Cardiac fibroblast (primary cell): ENCODE measurements around the gene PCNP.
"Not testable (repeated sequence)": the region's sequence is repeated elsewhere in the genome, so short reads cannot be mapped to it uniquely, and the experiment has no call there.

Experiments used
- DNase-seq, 2 donors: peaks; one replicate each; pipeline versions ENCODE4 v3.0.0 to v3.0.0-alpha.2; 2010; ENCODE audit warnings: low read depth in 2 of 2
- H3K4me3 ChIP-seq, 2 donors: replicated peaks in 1 of 2; 1 replicate in 1 of 2; 2 replicates in 1 of 2; pipeline ENCODE4 v1.5.1; 2011; ENCODE audit warnings: low read depth in 2 of 2, low read length in 2 of 2, mild to moderate bottlenecking in 2 of 2, moderate library complexity in 1 of 2
- TF ChIP-seq, protein P1 (sequence below): IDR thresholded peaks from one replicate; pipeline ENCODE4 v1.5.1; 2011; ENCODE audit warnings: low read depth, mild to moderate bottlenecking, low read length, inconsistent platforms

The PCNP gene

DNA sequence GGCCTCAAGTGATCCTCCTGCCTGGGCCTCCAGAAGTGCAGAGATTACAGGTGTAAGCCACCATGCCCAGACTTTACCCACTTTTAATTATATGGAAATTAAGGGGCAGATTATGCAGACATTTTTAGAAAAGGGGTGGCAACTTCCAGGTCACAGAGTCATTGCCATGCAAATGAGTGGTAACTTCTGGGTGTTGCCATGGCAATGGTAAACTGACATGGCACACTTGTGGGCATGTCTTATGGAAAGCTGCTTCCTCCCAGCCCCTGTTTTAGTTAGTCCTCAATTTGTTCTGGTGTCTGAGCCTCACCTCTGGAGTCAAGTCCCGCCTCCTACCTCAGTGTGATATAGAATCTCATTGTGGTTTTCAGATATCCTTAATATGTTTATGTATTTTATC, 49.7 kb downstream of the PCNP start:
- TF ChIP-seq, protein P1, sequence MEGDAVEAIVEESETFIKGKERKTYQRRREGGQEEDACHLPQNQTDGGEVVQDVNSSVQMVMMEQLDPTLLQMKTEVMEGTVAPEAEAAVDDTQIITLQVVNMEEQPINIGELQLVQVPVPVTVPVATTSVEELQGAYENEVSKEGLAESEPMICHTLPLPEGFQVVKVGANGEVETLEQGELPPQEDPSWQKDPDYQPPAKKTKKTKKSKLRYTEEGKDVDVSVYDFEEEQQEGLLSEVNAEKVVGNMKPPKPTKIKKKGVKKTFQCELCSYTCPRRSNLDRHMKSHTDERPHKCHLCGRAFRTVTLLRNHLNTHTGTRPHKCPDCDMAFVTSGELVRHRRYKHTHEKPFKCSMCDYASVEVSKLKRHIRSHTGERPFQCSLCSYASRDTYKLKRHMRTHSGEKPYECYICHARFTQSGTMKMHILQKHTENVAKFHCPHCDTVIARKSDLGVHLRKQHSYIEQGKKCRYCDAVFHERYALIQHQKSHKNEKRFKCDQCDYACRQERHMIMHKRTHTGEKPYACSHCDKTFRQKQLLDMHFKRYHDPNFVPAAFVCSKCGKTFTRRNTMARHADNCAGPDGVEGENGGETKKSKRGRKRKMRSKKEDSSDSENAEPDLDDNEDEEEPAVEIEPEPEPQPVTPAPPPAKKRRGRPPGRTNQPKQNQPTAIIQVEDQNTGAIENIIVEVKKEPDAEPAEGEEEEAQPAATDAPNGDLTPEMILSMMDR = no peak
- no peak overlapping the region for H3K4me3 ChIP-seq
- DNase-seq = no peak

- TF ChIP-seq, protein P1 = no peak
- no peak for DNase-seq
These were observed 50.9 kb downstream of the PCNP start for GRCh38 chr3:101624857-101625256.

GRCh38 chr3:101625879-101626278, 51.9 kb downstream of the PCNP start:
- no peak for DNase-seq
- TF ChIP-seq, protein P1 = no peak
- H3K4me3 ChIP-seq = no peak overlapping the region

More at GRCh38 chr3:101624857-101625256, 50.9 kb downstream of the PCNP start:
- H3K4me3 ChIP-seq = no peak overlapping the region

DNA sequence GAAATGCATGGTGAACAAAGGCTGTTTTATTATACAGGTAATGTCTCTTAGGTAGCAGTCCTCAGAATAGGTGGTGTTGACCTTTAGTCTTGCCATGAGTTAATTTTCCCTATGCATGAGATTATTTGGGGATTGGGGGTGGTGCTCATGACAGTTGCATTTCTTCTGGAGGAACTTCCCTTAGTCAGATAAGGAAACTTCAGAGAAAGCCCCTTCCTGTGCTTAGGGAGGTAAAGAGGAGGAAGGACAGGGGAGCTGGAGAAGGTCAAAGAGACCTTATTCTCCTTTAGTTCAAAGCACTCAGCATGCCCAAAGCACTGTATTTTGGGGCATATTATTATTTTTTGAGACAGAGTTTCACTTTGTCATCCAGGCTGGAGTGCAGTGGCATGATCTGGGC, 55.2 kb downstream of the PCNP start:
- no peak for DNase-seq
- TF ChIP-seq, protein P1 = no peak
- no peak overlapping the region for H3K4me3 ChIP-seq

DNA sequence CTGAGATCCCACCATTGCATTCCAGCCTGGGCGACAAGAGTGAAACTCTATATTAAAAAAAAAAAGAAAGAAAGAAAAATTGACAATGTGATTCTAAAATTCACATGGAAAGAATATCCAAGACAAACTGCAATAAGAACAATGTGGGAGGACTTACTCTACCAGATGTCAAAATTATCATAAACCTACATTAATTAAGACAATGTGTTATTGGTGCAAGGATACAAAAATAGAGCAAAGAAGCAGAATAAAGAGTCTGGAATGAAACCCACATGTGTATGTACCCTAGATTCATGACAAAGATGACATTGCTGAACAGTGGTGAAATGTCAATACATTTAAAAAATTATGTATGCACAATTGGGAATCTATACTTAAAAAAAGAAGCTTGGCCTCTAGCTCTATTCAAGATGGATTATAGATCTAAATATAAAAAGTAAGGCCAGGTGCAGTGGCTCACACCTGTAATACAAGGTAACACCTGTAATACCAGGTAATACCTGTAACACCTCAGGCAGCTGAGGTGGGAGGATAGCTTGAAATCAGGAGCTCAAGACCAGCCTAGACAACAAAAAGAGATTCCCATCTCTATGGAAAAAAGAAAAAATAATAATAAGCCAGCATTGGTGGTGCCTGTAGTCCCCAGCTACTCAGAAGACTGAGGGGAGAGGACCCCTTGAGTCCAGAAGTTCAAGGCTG, 57.3 kb downstream of the PCNP start:
- H3K4me3 ChIP-seq = no peak overlapping the region
- DNase-seq = no peak
- TF ChIP-seq, protein P1 = no peak

GRCh38 chr3:101631959-101632358, 58.0 kb downstream of the PCNP start:
- DNase-seq, H3K4me3 ChIP-seq: not testable (repeated sequence)

DNA sequence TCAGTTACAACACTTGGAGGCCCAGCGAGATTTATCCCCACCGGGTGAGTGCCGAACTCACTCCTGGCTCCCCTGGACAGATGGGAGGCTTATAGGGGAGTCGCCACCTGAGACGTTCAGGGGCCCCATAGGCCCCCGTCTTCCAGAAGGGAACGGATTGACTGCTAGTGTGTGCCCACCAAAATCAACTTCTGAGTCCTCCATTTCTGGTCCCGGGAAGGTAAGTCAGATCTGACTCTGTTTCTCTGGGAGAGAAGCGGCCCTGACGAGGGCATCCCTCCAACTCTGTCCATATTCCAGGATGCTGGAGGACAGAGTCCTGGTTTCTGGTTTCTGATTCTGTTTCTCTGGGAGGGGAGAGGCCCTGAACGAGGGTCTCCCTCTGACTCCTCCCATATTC, 58.6 kb downstream of the PCNP start:
- TF ChIP-seq, protein P1 = no peak
- no peak overlapping the region for H3K4me3 ChIP-seq
- DNase-seq = no peak
